ENCODE data around the gene KCNRG. TPM values are rescaled to one million over a fixed set of nuclear protein-coding genes. Genes with fewer than 3 reads are reported as not detected.

KCNRG gene
- total RNA-seq, 2 experiments from 2014 or later, result 0.44 to 0.86 TPM

DNA sequence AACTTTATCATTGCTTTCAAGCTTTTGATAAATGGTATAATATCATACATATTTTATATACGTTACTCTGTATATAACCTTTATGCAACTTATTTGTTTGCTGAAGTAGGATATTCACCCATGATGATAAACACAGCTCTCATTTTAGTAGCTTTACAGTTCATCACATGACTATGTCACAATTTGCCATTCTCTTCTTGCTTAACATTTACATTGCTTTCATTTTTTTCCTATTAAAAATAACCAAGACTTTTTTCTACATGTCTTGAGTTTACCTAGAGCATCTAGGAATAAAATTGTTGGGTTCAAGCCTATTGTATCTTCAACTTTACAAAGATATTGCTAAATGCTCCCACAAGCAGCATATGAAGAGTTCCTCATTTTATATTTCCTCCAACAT is 54.0 kb downstream of the KCNRG start:
- POLR2A ChIA-PET, result no interaction called here

DNA sequence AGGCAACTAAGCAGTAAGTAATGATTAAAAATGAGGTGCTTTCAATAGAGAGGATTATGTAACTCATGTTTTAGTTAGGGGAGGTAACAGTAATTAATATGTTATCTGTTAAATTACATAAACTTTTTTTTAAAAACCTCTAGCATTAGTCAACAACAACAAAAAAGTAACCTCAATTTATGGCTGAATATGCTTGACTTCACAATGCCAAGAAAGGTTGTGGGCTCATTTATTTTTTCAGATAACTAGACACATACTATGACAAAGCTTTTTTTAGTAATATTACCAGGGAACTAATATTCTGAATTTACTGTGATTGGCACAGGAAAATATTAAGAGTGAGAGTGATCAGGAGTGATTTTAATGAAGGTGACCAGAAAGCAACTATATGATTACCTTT is 54.9 kb downstream of the KCNRG start:
- CTCF ChIA-PET, result no interaction called here
- POLR2A ChIA-PET, result interaction anchor here (0.6 to 0.7 kb wide), 2 partner anchors 49 to 99 kb away, joined by 8 to 16 read pairs; no protein-coding TSS in a partner anchor

More for the DNA sequence above, 54.0 kb downstream of the KCNRG start:
- CTCF ChIA-PET, result no interaction called here

Other genes with a start within 250 kb of the KCNRG start
- 10 to 100 TPM; 65.2 to 67.3 TPM for gene KPNA3, start 222.8 kb upstream of the KCNRG start, total RNA-seq
- gene SPRYD7, start 79.1 kb upstream of the KCNRG start, total RNA-seq, result 10 to 100 TPM in 1 of 2 experiments, 1 to 10 TPM in 1; 9.6 to 10.4 TPM
- gene TRIM13, start 18.4 kb upstream of the KCNRG start, total RNA-seq, result 10 to 100 TPM; 14.8 to 16.7 TPM